ENCODE results near the gene ABCC5. TPM values are rescaled to one million over a fixed set of nuclear protein-coding genes. Genes with fewer than 3 reads are reported as not detected.
"Not testable (repeated sequence)": the region's sequence is repeated elsewhere in the genome, so short reads cannot be mapped to it uniquely, and the experiment has no call there.

The ABCC5 gene
- total RNA-seq, 1 donor from 2014 or later = 7.2 TPM

DNA sequence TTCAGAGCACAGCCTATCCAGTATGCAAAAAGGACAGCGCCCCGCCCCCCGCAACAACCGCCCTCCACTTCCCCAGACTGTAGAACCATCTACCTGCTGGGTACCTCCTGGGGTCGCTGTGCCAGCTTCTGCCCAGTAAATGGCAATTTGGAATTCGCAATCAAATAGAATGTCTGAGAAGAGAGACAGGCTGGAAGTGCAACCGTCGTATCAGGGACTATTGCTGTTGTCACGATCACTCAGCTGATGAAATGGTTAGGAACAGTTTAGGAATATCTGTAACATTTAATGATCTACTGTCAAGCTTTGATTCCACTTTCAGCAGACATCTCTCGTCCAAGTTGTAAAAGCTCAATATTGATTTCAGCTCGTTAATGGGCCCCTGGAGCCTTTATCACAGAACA lies 119.7 kb downstream of the ABCC5 start:
- ATAC-seq = no peak
- DNase-seq (ENCODE audit: low spot score) = no peak

DNA sequence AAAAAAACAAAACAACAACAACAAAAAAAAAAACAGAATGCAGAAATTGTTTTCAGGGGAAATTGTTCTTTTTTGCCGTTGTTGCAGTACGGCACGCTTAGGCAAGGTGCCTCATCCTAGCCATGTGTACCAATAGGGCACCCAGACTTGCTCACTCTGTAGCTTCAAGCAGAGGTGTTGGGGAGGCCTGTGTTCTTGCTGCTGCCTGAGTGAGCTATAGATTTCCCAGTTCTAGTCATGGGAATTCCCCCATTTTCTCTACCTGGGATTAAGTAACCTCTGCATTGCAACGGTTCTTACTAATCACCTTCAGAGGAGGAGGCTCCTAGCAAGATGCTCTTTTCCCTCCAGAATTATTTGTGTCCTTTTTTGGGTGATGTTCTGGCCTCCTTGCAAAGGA lies 120.1 kb downstream of the ABCC5 start:
- no peak for ATAC-seq
- no peak for DNase-seq (ENCODE audit: low spot score)

DNA sequence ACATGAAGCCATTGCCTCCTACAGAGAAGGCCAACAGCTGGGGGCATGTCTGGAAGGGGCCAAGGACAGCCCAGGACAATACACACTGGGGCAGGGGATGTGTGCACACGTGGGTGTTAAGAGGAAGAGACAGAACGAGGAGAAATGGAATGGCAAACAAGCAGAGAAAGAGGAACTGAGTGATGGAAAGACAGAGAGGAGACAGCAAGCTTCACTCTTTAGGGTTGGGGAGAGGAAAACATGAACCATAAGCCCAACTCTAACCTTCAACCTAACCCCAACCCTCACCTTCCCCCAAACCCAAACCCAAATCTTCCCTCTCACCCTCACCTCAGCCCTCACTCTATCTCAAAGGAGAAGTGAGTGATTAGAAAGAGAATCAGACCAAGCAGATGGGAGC lies 121.1 kb downstream of the ABCC5 start:
- no peak for ATAC-seq
- DNase-seq (ENCODE audit: low spot score) = no peak

DNA sequence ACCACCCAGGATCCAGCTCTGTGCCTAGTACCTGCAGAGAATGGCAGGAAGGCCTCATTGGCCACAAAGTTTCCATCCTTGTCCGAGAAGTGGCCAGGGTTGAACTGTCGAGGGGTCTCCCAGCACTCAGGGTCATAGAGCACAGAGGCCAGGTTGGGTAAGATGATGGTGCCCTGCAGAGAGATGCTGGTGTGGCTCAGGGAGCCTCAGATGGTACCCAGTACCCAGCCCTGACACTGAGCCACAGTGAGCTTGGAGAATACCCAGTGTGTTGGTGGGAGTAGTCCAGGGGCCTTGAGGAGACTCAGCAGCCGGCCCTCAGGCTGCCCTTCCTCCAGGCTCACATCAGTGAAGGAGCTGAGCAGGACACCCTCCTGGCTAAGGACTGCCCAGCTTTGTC lies 121.5 kb downstream of the ABCC5 start:
- no peak for DNase-seq (ENCODE audit: low spot score)
- ATAC-seq = no peak

DNA sequence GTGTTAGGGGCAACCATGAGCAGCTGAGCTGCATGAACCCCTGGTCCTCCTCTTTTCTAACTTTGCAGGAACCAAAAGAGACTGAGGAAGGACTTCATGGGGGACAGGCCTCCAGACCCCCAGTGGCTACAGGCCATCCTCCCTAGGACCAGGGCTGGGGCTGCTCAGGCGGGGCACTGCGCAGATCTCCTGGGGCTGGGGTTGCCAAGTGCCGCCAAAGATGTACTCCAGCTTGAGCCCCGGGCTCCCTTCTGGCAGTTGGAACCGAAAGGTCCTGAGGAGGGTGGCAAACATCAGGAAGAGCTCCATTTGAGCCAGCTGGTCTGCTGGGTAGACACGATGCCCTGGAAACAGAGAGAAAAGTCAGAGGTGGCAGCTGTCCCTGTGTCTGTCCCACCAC lies 121.9 kb downstream of the ABCC5 start:
- no peak for DNase-seq (ENCODE audit: low spot score)
- no peak for ATAC-seq

DNA sequence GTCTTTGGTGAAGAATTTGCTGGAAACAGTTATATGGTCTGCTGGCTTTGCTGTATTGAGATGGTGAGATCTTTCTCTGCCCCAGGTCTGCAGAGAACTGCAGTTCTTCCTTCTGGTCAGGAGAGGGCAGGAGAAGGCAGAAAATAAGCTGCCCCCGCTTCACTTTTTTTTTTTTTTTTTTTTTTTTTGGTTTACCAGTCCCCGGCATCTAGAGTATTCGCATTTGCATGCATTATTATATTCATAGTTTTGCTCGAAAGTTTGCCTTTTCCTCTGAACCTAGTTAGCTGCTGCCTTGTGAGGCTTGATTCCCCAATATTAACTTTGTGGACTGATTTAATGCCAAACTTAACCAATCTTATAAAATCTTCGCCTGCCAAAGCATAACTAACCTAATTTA lies 122.4 kb downstream of the ABCC5 start:
- DNase-seq (ENCODE audit: low spot score) = no peak

DNA sequence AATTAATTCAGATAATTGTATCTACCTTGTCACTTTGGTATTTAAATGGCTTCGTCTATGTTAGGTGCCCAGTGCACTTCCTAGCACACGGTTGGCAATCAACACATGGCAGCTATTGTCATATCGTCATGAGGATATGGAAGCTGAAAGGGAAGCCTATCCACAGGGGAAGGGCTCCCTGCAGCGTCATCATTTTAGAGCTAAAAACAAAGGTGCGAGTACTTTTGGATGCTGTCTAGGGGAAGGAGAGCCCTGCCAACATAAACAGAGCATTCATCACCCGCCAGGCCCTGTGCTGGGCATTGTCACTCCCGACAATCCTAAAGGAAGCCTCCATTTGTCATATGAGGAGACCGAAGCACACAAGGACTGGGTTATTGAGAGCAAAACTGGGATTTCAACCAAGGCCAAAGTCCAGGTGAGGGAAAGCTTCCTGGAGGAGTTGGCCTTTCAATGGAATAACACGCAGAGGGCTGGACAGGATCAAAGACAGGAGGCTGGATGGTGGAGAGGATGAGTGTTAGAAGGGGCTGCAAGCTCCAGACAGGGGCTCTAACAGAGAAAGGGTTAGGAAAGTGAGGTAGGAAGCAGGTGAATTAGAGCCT lies 125.0 kb downstream of the ABCC5 start:
- ATAC-seq (peak; percentile 72), DNase-seq (ENCODE audit: low spot score) (no peak)

More for the DNA sequence above, 122.4 kb downstream of the ABCC5 start:
- ATAC-seq = peak; percentile 89

DNA sequence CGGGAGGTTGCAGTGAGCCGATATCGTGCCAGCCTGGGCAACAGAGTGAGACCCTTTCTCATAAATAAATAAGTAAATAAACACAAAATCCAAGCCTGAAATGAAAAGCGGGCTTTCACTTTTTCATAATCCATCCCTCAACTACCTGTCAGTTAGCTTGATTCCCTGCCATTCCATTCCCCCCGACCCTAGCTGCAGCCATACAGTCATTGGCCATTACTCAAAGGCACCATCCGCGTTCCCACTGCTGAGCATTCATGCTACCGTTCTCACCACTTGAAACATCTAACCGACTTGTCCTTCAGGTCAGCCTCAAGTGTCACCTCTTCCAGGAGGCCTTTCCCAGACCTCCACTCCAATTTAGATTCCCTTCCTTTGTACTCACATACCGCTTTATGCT lies 131.9 kb downstream of the ABCC5 start:
- DNase-seq (ENCODE audit: low spot score) (no peak), ATAC-seq (no peak)

DNA sequence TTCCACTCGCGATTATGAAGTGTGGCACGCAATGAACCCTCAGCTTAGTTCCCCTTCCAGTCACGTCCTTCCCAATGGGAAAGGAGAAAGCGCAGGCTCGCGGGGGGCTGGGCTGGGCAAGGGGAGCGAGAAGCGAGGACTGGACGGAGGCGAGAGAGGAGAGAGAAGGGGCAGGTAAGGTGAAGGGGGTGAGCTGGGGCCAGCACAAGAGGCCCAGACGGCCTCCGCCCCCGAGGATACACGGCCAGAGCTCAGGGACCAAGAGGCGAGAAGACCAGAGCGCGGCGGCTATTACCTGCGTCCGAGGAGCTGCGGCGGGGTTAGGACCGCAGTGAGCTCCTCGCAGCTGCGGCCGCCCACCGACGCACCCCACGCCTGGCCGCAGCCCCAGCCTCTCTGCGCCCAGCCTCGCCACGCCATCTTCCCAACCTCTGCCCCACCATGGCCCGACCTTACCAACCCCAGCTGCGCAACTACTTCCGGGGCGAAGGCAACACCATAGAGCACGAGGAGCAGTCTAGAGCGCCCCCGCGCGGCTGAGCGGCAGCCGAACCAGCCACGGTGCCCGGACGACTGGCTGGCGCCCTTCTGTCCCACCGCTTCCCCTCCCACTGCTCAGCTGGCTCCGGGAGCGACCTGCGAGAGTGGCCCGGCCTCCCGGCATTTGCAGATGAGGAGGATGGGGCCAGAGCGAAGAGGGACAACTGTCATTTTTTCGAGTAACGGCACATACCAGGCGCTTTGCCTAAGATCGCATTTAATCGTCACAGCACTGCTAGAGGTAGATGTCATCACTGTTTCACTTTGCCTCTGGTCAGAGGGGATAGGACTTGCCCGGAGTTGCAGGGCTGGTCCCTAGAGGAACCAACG lies 133.0 kb downstream of the ABCC5 start, which contains the start of gene PARL:
PARL (minus strand) TSS at position 454 of the 870 bp plus-strand sequence; CDS start at position 420, 34 bp downstream.
- peak; percentile 99 for ATAC-seq

DNA sequence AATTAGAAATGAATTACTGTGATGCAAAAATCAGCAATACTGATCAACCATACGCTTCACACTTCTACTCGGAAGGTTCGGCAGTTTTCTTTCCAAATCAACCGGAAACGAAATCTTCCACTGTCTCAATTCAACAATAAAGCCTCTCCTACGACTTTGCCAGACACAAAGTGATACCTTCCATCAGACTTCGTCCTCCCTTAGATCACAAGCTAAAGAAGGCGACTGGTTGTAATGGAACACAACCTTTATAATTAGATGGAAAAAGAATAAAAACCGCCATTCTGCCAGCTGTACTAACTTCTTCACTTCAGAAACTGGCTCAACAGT lies 133.6 kb downstream of the ABCC5 start:
- ATAC-seq (no peak), DNase-seq (ENCODE audit: low spot score) (no peak)

More for the DNA sequence above, 133.0 kb downstream of the ABCC5 start, which contains the start of gene PARL:
- peak; percentile 96 for DNase-seq (ENCODE audit: low spot score)

DNA sequence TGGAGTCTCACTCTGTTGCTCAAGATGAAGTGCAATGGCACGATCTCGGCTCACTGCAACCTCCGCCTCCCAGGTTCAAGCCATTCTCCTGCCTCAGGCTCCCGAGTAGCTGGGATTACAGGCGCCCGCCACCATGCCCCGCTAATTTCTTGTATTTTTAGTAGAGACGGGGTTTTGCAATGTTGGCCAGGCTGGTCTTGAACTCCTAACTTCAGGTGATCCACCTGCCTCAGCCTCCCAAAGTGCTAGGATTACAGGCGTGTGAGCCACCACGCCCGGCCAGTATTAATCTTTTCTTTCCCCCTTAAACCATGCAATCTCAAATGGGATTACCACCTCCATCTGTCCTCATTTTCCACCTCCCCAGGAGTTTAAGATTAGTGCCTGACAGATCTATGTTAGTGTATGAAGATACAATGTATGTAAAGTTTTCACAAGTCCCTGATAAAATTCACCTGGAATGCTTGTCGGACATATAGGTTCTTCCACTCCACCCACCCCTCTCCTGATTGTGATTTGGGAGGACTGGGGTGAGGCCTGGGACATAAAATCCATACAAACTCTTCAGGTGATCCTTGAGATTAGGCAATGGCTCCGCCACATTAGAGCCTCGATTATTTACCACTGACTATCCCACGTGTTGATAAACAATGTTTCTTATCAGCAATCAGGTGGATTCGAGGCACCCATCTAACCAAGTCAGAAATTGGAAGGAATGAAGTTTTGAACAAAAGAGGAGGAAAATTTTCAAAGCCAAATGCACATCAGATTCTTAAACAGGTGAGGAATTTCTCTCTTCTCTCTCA lies 134.2 kb downstream of the ABCC5 start:
- DNase-seq (ENCODE audit: low spot score) (no peak), ATAC-seq (no peak)

DNA sequence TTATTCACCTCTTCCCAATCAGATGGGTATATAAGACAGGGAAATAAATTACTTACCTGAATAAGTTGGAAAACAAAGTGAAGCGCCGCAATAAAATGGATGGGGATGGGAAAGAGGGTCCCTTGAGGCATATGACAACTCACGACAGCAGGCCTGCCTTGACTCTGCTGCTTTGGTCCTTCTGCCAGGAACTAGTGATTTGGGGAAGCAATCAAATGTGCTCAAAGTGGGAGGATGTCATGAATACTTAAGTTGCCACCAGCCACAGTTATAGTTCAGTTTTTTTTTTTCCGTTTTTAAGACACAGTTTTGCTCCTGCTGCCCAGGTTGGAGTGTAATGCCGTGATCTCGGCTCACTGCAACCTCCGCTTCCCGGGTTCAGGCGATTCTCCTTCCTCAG lies 137.6 kb downstream of the ABCC5 start:
- DNase-seq (ENCODE audit: low spot score) (no peak), ATAC-seq (no peak)

DNA sequence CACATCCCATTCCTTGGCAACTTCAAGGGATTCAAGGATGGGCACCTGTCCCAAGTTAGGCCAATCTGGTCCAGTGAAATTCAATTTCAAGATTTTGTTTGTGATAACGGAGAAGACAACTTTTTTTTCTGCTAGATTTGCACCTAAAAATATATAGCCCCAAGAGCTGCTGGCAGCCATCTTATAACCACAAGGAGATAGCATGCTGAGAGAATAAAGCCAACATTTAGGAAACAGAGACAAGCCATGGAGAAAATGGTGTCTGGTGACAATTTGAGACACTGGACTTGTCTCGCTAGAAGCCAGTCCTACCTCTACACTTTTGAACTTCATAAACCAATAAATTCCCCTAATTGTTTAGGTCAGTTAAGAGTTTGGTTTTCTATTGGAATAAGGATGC lies 138.4 kb downstream of the ABCC5 start:
- ATAC-seq = no peak
- DNase-seq (ENCODE audit: low spot score) = no peak

DNA sequence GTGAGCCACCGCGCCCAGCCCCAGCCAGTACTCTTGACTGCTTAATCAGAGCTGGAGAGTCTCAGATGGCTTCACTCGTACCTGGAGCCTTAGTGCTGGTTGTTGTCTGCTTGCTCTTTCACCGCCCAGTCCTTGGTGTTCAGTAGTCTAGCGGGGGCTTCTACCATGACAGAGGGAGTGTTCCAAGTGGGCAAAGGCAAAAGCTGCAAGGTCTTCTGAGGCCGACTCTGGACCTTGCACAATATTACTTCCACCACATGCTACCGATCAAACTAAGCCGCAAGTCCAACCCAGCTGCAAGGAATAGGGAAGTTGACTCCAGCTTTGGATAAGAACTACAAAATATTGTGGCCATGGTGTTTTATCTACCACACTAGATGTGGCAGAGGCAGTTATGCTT lies 139.6 kb downstream of the ABCC5 start:
- ATAC-seq = peak; percentile 45

DNA sequence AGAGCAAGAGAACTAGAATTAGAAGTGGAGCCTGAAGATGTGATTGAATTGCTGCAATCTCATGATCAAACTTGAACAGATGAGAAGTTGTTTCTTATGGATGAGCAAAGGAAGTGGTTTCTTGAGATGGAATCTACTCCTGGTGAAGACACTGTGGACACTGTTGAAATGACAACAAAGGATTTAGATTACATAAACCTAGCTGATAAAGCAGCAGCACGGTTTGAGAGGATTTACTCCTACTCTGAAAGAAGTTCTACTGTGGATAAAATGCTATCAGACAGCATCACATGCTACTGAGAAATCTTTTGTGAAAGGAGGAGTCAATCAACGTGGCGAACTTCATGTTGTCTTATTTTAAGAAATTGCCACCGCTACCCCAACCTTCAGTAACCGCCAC lies 140.5 kb downstream of the ABCC5 start:
- ATAC-seq; DNase-seq (ENCODE audit: low spot score): not testable (repeated sequence)

More for the DNA sequence above, 139.6 kb downstream of the ABCC5 start:
- no peak for DNase-seq (ENCODE audit: low spot score)

DNA sequence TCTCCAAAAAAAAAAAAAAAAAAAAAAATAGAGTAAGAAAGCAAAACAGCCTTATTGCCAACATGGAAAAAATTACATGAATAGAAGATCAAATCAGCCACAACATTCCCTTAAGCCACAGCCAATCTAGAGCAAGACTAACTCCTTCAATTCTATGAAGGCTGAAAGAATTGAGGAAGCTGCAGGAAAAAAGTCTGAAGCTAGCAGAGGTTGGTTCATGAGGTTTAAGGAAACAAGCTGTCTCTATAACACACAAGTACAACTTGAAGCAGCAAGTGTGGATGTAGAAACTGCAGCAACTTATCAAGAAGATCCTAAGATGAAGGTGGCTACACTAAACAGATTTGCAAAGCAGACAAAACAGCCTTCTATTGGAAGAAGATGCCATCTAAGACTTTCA lies 142.3 kb downstream of the ABCC5 start:
- DNase-seq (ENCODE audit: low spot score) (no peak), ATAC-seq (no peak)

DNA sequence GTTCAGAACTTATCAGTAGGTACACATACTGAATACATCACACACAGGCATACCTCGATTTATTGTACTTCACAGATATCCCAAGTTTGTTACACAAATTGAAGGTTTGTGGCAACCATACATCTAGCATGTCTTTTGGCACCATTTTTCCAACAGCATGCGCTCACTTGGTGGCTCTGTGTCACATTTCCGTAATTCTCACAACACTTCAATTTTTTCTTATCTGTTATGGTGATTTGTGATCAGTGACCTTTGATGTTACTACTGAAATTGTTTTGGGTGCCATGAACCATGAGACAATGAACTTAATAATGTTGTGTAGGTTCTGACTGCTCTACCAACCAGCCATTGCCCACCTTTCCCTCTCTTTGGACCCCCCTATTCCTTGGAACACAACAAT lies 143.8 kb downstream of the ABCC5 start:
- DNase-seq (ENCODE audit: low spot score) (no peak), ATAC-seq (no peak)

DNA sequence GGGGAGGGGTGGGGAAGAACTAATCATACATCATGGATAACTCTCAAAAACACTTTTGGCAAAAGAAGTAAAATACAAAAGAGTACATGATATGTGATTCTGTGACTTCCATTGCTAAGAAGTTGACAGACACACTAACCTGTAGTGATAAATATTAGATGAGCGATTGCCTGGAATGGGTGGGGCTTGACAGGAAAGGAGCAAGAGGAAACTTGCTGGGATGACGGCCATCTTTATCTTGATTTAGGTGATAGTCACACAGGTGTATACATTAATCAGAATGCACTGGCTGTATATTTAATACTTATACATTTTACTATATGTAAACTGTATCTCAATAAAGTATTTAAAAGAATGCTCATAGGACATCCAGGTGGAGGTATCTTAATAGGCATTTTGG lies 146.1 kb downstream of the ABCC5 start:
- ATAC-seq (no peak), DNase-seq (ENCODE audit: low spot score) (no peak)

DNA sequence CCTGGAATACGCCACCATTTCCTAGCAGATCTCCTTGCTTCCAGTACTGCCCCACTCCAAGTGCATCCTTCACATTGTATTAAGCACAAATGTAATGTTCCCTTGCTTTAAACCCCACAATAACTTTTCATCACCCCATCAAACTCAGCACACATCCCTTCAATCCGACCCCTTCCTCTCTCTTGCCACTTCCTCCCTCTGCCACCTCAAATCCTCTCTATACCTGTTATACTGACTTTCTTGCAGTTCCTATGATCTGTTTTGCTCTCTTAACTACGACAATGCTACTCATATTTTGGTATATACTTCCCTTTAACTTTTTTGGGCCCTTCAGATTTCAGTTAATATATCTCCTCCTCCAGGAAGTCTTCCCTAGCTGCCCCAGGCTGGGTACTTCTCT lies 147.1 kb downstream of the ABCC5 start:
- ATAC-seq = no peak
- no peak for DNase-seq (ENCODE audit: low spot score)
